ENCODE data around the gene TMEM221.

The TMEM221 gene

DNA sequence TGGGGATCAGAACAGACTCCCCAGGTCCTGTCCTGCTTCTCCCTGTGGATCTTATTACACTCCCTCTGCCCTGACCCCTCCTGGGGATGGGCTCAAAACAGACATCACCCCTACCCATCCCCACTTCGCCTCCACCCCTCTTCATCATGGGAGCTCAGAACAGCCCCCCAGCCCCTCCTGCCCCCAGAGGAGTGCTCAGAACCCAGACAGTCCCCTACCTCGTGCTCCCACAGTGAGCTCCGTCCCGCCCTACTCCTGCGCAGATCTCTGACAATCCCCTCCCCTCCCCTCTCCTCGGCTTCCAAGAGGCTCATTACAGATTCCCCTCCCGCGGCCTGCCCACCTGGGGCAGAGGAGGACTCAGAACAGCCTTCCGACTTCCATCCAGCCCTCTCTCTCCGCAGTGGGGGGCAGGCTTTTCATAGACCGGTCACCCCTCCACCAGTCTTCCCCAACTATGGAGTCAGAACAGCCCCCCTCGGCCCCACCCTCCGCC is 6.2 kb upstream of the TMEM221 start:
- H3K36me3 ChIP-seq: peaks cover 20% of the 10 kb centered on the region
- peak; percentile 88 for DNase-seq
- TF ChIP-seq CTCF (IDR thresholded peaks at IDR 0.05; ENCODE audit: low read depth, low read length): no peak
- H3K4me3 ChIP-seq (ENCODE audit: low read depth, low read length): peak overlapping the region; percentile 25; the same call in 1 of the 2 replicates
- no peaks in the 10 kb centered on the region for H3K27me3 ChIP-seq (ENCODE audit: insufficient read depth, low read depth, severe bottlenecking)
- H3K27ac ChIP-seq: peak overlapping the region; percentile 80
- no peaks in the 10 kb centered on the region for H3K9me3 ChIP-seq (ENCODE audit: severe bottlenecking)

GRCh38 chr19:17451820-17452219 is 3.4 kb upstream of the TMEM221 start:
- Histone ChIP-seq H3K27ac (no peak overlapping the region), H3K27me3 (ENCODE audit: insufficient read depth, low read depth, severe bottlenecking) (no peaks in the 10 kb centered on the region), H3K9me3 (ENCODE audit: severe bottlenecking) (no peaks in the 10 kb centered on the region), H3K4me3 (ENCODE audit: low read depth, low read length) (no peak overlapping the region), H3K36me3 (peaks cover 10% of the 10 kb centered on the region)
- TF ChIP-seq CTCF (IDR thresholded peaks at IDR 0.05; ENCODE audit: low read depth, low read length): no peak
- no peak for DNase-seq

GRCh38 chr19:17450264-17451075 is 2.0 kb upstream of the TMEM221 start:
- no peak for DNase-seq
- Histone ChIP-seq H3K36me3 (peaks cover 4% of the 10 kb centered on the region), H3K4me3 (ENCODE audit: low read depth, low read length) (no peak overlapping the region), H3K9me3 (ENCODE audit: severe bottlenecking) (no peaks in the 10 kb centered on the region), H3K27me3 (ENCODE audit: insufficient read depth, low read depth, severe bottlenecking) (no peaks in the 10 kb centered on the region), H3K27ac (no peak overlapping the region)
- TF ChIP-seq CTCF (IDR thresholded peaks at IDR 0.05; ENCODE audit: low read depth, low read length): no peak

- TF ChIP-seq CTCF (IDR thresholded peaks at IDR 0.05; ENCODE audit: low read depth, low read length): no peak
- DNase-seq: no peak
- no peaks in the 10 kb centered on the region for H3K9me3 ChIP-seq (ENCODE audit: severe bottlenecking)
- no peak overlapping the region for H3K4me3 ChIP-seq (ENCODE audit: low read depth, low read length)
- H3K27ac ChIP-seq: no peak overlapping the region
- no peaks in the 10 kb centered on the region for H3K36me3 ChIP-seq
- no peaks in the 10 kb centered on the region for H3K27me3 ChIP-seq (ENCODE audit: insufficient read depth, low read depth, severe bottlenecking)
Observed at GRCh38 chr19:17447704-17448130, 751 bp downstream of the TMEM221 start.

DNA sequence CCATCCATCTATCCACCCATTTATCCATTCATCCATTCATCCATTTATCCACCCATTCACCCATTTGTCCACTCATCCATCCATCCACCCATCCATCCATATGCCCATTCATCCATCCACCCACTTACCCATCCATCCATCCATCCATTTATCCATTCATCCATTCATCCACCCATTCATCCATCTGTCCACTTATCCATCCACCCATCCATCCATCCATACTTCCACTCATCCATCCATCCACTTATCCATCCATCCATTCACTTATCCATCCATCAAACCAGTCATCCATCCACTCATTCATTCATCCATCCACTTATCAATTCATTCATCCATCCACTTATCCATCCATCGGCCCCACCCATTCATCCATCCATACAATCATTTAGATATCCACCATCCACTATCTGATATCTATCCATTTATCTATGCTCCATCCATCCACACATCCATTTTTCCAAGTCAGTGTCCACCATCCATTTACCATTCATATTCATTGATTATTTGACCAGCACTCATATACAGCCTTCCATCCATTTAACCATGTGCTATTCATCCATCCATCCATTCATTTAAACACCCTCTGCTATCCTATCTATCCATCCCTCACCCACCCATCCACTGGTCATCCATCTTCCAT is 2.8 kb downstream of the TMEM221 start:
- no peak overlapping the region for H3K27ac ChIP-seq
- H3K9me3 ChIP-seq (ENCODE audit: severe bottlenecking): no peaks in the 10 kb centered on the region
- no peaks in the 10 kb centered on the region for H3K27me3 ChIP-seq (ENCODE audit: insufficient read depth, low read depth, severe bottlenecking)
- no peak for DNase-seq
- no peak overlapping the region for H3K4me3 ChIP-seq (ENCODE audit: low read depth, low read length)
- no peak for TF ChIP-seq CTCF (IDR thresholded peaks at IDR 0.05; ENCODE audit: low read depth, low read length)
- no peaks in the 10 kb centered on the region for H3K36me3 ChIP-seq
